Activated CD4-positive, alpha-beta T cell treated with anti-CD3 and anti-CD28 coated beads, Interleukin-2, amount 50 U/mL, for 24 hours (primary cell): ENCODE results near the gene FAM20B.
A peak's percentile ranks its signal among the peaks of the same experiment; 100 is the strongest.
"Not testable (repeated sequence)": the region's sequence is repeated elsewhere in the genome, so short reads cannot be mapped to it uniquely, and the experiment has no call there.

Experiments used
- DNase-seq, 2 donors: peaks; one replicate each; pipeline ENCODE4 v3.0.0-alpha.2; 2020; ENCODE audit warnings: low read depth in 1 of 2, low spot score in 1 of 2

Gene FAM20B

DNA sequence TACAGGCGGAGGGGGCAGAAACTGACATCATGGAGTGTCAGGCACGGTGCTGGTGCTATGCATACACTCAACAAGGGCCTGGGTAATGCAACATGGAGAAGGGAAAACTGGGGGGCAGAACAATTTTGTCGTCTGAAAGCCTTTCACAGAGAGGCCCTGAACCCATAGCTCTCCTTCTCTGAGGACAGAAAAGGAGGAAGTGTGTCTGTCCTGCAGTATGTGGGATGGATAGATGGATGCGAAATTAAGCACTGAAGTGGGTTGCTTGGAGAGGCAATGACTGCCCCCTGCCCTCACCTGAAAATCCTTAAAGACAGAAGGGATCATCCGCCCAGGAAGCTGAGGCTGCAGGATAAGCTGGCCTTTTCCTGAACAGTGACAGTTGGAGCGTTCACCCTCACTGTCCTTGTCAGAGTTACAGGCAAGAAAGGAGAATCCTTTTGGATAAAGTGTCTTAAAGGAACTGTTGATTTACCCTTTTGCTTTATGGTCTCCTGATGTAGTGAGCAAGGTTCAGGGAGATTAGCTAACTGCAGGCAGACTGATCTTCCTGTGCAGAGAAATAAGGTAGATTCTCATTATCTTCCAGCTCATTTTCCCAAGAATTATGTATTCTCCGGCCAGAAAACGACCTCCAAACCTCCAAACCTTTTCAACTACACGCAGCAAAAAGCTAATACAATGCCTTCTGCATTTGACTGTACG, 1.6 kb upstream of the FAM20B start:
- no peak for DNase-seq

GRCh38 chr1:179025975-179026812, 500 bp downstream of the FAM20B start:
- peak; percentile 52 to 58 for DNase-seq

DNA sequence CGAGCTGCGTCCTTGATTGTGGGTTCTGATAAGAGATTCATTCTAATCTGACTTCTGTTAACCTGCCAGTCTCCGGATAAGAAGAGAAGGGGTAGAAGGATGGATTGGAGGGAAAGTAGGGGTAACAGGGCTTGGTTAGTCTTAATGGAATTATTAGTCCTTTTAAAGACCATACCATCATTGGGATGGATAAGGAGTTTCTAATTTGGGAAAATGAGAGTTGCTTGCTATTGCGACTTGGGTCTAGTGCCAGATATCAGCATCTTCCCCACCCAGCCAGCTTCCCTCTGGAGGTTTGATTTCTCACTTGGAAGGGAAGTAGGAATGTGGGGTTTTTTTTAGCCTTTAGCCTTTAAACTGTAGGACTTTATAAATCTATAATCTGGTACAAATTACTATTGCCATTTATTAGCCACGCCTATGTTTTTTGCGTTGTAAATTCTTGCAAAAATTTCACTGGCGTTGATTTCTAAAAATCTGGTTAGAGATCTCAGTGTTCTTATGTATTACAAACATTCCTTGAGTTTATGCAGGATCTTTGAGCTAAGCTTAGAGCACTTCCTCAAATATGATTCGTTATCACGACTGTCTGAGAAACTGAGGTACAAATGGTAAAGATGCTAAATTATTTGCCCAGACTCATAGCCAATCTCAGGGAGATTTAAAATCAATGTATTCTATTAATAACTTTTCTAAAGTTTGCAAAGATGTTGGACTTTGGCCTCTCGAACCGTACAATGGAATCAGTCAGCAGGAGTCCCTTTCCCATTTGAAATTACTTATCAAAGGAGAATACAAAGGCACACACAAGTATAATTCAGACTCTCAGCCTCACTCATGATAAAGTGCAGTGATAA, 1.3 kb downstream of the FAM20B start:
- DNase-seq, result no peak

DNA sequence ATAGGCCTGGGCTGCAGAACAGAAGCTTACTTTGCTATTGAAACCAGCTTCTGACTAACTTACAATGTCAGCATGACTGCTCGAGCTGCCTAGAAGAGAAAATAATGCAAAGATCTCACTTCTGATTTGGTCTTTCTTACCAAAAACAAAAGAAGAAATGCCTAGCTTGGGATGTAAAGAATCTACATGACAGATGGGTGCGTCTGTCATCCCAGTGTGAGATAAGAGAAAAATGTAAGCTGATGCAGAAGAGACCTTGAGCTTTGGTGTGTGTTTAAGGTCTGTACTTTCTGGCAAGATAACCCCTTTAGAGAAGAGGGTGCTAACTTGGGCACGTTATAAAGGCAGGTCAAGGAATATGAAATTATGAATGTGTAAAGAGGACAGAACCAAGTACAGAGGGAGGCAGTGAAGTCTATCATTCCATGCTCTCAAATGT, 3.6 kb downstream of the FAM20B start:
- no peak for DNase-seq

DNA sequence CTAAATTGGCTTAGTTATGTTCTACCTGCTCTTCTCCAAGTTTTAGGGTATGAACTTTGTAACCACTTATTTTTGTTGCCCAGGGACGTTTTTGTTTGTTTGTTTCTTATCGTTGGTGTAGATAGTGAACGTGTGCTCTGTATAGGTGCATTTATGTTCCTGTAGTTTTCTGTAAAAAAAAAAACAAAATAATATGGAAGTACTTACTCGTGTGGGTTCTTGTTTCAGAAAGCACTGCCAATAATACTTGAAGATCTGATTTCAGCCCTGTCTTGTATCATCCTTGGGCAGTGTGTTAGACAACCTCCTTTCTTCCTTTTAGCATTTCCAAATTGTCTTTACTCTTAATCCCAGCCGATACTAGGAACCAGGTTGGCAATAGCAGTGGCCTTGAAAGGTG, 4.4 kb downstream of the FAM20B start:
- DNase-seq, result no peak

DNA sequence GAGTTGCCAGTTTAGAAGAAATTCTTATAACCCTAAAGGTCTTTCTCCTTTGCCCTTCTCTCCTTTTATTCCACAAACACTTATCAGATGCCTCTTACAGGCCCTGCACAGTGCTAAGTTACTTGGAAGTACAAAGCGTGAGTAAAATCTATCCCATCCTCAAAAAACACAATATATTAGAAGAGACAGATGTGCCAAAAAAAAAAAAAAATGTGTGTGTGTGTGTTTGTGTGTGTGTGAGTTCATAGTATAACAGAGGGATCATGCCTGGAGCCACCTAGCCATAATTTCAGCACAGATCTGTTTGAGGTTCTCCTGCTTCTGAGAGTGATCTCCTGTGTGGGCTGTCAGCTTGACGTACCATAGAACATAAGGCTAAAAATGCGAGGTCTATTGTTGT, 5.0 kb downstream of the FAM20B start:
- no peak for DNase-seq

DNA sequence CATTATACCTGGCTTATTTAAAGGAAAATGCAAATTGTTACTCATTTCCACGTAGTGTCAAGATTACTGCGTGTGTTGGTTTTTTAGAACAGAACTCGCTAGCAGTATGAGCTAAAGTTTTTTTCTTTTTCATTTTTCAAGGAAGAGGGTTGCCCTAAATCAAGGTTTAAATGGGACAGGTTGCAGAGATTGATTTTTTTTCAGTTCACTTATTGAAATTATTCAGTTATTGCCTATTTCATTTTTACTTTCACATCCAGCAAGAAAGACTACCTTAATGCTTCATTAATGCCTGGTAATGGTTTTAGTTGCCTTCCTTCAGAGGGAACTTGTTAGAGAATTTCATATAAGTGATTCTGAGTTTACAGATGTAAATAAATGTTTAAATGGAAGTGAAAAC, 5.6 kb downstream of the FAM20B start:
- no peak for DNase-seq

DNA sequence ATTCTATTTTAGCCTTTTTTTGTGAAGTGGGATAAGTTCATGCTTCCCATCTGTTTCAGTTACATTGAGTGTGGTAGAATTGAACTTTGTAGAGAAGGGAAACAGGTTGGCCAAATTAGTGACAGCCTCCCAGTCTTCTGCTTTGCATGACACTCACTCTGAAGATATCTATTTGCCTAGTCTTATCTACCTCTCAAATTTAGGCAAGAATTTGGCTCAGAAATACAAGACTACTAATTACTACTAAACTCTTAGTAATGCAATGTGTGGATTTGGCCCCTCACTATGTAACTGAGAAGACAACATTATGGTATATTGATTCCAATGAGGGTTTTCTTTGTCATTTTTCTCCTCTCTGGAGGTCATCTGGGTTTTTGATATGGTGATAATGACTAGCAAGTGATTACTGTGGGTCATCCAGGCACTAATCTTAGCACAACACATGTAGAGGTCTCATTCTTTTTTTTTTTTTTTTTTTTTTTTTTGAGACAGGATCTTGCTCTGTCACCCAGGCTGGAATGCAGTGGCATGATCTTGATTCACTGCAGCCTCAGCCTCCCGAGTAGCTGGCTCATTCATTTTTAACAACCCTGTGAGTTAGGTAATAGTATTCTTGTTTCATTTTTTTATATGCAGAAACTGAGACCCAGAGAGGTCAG, 6.3 kb downstream of the FAM20B start:
- no peak for DNase-seq

DNA sequence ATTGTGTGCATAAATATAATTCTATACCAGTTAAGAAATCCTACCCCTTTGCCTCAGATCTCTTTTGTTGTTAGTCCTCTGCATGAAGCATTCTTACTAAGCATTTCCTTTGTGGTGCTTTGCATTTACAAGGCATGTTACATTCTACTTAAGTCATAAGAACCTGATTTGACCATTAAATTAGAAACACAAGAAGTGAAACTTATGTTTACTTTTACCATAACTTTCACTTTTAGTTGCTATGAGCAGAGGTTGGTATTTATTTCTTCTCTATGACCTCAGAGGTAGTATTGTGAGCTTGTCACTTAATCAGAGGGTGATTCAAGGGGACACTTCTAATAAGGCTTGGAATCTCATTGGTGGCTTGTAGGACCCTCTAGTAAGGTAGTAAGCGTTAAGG, 9.0 kb downstream of the FAM20B start:
- no peak for DNase-seq

DNA sequence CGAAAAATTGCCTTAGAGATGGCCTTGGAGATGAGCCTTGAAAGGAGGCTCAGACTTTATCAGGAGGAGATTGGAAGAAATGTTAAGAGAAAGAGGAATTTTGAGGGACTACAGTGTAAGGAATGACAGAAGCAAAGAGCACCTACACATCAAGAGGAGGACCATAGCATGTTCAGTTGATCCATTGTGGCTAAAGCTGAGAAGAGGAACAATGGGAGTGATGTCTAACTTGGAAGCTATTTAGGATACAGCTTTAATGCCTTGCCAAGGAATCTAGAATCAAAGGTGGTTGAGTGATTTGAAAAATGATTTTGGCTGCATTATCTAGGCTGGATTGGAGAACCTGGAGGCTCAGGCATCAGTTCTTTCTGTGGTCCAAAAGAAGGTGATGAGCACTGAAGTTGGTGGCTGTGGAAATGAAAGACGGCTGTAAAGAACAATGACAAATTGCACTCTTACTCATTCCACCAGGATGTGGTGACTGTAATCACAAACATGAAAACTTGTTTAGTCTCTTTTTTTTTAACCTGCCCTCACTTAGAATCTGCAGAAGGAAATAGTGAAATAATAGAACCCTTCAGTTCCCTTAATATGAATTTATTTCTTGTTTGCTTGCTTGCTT, 11.3 kb downstream of the FAM20B start:
- DNase-seq, result no peak

- DNase-seq, result no peak
These were observed 13.0 kb downstream of the FAM20B start for GRCh38 chr1:179038528-179039281.

DNA sequence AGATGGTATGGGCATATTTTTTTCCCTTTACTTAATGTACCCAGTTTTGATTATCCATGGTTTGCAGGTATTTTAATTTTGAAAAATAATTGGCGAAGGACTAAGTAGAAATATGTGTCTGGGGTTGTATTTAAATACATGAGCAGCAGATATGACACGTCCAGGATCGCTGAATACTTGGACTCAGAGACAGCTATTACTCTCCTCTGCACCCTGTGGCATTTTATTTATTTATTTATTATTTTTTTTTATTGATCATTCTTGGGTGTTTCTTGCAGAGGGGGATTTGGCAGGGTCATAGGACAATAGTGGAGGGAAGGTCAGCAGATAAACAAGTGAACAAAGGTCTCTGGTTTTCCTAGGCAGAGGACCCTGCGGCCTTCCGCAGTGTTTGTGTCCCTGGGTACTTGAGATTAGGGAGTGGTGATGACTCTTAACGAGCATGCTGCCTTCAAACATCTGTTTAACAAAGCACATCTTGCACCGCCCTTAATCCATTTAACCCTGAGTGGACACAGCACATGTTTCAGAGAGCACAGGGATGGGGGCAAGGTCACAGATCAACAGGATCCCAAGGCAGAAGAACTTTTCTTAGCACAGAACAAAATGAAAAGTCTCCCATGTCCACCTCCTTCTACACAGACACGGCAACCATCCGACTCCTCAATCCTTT, 13.9 kb downstream of the FAM20B start:
- DNase-seq, result not testable (repeated sequence)

- not testable (repeated sequence) for DNase-seq
These were observed 14.5 kb downstream of the FAM20B start for GRCh38 chr1:179040175-179040551.

DNA sequence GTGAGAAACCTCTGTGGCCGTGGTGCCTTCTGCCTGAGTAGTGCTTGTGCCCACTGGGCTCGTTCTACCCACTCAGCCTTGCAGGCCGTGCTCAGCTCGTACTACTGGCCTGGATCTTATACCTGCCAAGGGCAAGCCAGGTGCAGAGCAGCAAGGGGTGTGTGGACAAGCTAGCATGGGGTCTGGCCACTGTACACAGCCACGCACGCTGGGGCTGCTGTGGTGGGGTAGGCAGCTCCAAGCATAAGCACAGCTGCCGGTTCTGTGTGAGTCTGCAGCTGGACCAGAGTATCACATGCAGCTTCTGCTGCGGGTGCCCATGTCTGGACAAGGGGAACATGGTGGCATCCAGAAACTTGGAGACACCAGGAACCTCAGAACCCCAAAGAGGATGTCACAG, 16.4 kb downstream of the FAM20B start:
- no peak for DNase-seq

GRCh38 chr1:179042700-179043099, 17.0 kb downstream of the FAM20B start:
- DNase-seq, result no peak

DNA sequence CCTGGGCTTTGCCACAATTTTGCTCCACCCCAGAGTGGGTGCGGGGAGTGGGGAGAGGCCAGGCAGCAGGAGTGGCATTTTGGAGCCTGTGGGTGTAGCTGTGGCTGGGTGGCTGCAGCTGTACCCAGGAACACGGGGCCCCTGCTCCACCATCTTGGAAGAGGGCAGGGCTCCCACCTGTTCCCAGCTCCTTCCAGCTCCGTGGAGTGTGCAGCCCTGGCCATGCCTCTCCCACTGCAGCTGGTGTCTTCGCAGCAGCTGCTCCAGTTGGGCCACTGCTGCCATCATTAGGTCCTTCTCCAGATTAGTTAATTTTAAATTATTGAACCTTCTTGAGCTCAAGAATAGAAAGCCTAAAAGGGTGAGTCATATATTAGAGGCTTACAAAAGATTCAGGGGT, 17.6 kb downstream of the FAM20B start:
- DNase-seq, result no peak

DNA sequence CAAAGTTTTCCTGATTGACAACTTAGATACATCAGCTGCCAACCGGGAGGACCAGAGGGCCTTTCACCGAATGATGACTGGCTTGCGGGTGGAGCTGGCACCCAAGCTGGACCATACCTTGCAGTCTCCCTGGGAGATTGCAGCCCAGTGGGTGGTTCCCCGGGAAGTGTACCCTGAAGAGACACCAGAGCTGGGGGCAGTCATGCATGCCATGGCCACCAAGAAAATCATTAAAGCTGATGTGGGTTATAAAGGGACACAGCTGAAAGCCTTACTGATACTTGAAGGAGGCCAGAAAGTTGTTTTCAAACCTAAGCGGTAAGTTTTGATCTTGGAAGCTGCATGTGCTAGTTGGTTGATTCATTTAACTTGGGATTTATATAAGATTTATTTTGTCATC, 18.2 kb downstream of the FAM20B start:
- DNase-seq, result no peak

DNA sequence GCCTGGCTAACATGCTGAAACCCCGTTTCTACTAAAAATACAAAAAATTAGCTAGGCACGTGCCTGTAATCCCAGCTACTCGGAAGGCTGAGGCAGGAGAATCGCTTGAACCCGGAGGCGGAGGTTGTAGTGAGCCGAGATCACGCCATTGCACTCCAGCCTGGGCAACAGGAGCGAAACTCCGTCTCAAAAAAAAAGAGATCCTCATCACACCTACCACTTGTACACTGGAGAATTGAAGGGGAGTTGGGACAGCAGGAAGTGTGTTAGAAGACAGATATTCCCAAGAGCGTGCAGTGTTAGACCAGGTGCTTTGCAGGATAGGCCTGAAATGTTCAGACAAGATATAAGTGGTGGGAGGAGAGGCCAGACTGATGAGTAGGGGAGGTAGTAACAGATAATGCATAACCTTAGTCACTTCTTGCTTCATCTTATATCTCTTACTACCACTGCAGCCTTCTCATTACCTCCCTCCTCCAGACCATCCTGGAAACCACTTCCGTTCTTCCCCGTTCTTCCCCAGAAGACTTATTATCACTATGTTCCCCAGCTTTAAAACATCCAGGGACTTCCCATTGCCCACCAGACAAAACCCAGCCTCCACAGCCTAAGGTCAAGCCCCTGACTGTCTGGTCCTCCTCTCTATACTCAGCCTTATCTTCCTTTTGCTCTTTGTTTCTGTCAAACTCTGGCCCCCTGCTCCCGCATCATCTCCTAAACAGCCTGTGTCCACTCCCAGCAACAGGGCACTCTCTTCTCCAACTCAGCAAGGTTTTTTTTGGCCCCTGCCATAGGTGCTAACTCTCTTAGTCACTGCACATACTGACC, 21.3 kb downstream of the FAM20B start:
- DNase-seq, result no peak

GRCh38 chr1:179047636-179047997, 21.9 kb downstream of the FAM20B start:
- DNase-seq, result no peak
